Lower lobe of right lung (tissue), 2 donors: ENCODE results near the gene MB. TPM values are rescaled to one million over a fixed set of nuclear protein-coding genes. Genes with fewer than 3 reads are reported as not detected.

Experiments used
- ATAC-seq, 2 donors: fragments of 200-7000 bp; cut with Tn5 transposase; one replicate each; pipeline ENCODE4 v1.9.1; 2020 to 2022; ENCODE audit warnings: mild to moderate bottlenecking in 2 of 2, moderate library complexity in 2 of 2
- DNase-seq: peaks from one replicate; pipeline ENCODE4 v3.0.0-alpha.2; 2020
- H3K27ac ChIP-seq: fragments of 200-600 bp; one replicate; pipeline ENCODE4 v1.8.0; 2022
- H3K27me3 ChIP-seq: fragments of 200-600 bp; one replicate; pipeline ENCODE4 v1.8.0; 2022; ENCODE audit warnings: low read depth
- H3K36me3 ChIP-seq: fragments of 200-600 bp; one replicate; pipeline ENCODE4 v1.8.0; 2022; ENCODE audit warnings: mild to moderate bottlenecking
- H3K4me1 ChIP-seq: fragments of 200-600 bp; one replicate; pipeline ENCODE4 v1.8.0; 2022
- H3K4me3 ChIP-seq: fragments of 200-600 bp; one replicate; pipeline ENCODE4 v1.8.0; 2022; ENCODE audit warnings: mild to moderate bottlenecking
- H3K9me3 ChIP-seq: fragments of 200-600 bp; one replicate; pipeline ENCODE4 v1.8.0; 2022
- intact Hi-C: fragments of 100-400 bp; cut with DNase I; formaldehyde crosslinking; loops from one replicate; pipeline ENCODE4 v1.11.0; 2022
- total RNA-seq: library from RNA; stranded (reverse); fragmentation: NEBNext Ultra II Directional; extraction: Animal tissue kit (Norgen Biotek cat#: 25700); gene quantifications from one replicate; pipeline ENCODE4 v1.2.1, GENCODE V29; 2021
- TF ChIP-seq, protein P1 (sequence below): fragments of 200-600 bp; IDR thresholded peaks from one replicate; pipeline ENCODE4 v1.8.0; 2022; ENCODE audit warnings: antibody characterized with exemption, mild to moderate bottlenecking
- donor health status: DM: no; HTN: yes; CAD: no; lungs with severe emphysema.

The MB gene
- total RNA-seq, 1 donor from 2014 or later = 0.86 TPM

DNA sequence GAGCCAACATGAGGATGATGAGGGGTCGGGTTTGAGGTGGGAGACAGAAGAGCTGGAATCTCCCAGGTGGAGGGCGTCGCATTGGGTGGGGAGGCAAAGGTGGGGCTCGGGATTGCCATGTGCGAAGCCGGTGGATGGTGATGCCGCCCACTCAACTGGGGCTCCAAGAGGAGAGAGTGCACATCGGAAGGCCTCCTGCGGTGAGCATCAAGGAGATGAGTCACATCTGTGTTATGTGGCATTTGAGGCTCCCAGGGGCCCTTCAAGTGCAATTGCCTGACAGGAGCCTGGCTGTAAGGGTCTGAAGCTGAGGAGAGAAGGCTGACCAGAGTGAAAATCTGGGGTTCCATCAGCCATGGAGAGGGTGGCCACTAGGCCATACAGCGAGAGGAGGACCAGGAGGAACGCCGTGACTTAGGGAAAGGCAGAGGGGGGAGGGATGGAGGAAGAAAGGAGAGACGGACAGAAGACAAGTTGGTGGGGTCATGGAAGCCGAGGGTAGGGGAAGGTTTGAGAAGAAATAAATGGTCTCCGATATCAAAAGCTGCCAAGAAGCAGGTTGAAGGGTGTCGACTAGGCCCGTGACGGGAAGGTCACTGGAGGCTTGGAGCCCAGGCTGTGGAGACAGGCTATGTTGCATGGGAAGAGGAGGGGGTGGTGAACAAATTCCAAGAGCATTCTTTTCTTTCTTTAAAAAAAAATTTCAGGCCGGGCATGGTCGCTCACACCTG, 55.2 kb downstream of the MB start:
- Histone ChIP-seq H3K27me3 (no peaks in the 10 kb centered on the region), H3K27ac (no peak overlapping the region), H3K36me3 (no peaks in the 10 kb centered on the region), H3K4me1 (peaks cover 3% of the 10 kb centered on the region), H3K9me3 (no peaks in the 10 kb centered on the region), H3K4me3 (no peak overlapping the region)
- intact Hi-C loops = no loop called here
- no peak for ATAC-seq
- TF ChIP-seq, protein P1, sequence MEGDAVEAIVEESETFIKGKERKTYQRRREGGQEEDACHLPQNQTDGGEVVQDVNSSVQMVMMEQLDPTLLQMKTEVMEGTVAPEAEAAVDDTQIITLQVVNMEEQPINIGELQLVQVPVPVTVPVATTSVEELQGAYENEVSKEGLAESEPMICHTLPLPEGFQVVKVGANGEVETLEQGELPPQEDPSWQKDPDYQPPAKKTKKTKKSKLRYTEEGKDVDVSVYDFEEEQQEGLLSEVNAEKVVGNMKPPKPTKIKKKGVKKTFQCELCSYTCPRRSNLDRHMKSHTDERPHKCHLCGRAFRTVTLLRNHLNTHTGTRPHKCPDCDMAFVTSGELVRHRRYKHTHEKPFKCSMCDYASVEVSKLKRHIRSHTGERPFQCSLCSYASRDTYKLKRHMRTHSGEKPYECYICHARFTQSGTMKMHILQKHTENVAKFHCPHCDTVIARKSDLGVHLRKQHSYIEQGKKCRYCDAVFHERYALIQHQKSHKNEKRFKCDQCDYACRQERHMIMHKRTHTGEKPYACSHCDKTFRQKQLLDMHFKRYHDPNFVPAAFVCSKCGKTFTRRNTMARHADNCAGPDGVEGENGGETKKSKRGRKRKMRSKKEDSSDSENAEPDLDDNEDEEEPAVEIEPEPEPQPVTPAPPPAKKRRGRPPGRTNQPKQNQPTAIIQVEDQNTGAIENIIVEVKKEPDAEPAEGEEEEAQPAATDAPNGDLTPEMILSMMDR = no peak
- no peak for DNase-seq

DNA sequence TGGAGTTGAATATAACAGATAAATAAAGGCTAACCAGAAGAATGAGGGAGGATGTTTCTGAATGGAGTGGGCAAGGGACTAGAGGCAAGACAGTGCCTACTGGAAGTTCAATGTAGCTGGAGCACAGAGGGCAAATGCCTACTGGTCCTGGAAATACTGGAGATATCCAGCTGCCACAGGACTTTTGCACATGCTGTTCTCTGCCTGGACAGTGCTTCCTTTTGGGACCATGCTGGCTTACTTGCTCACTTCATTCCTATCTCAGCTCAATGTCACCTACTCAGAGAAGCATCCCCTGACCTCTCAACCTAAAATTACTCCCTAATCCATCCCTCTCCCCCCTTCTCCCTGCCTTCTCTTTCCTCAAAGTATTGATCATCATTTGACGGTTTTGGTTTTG, 56.3 kb downstream of the MB start:
- DNase-seq (no peak), ATAC-seq (no peak)
- Histone ChIP-seq H3K9me3 (no peaks in the 10 kb centered on the region), H3K27me3 (no peaks in the 10 kb centered on the region), H3K4me3 (no peak overlapping the region), H3K27ac (no peak overlapping the region), H3K36me3 (no peaks in the 10 kb centered on the region), H3K4me1 (peaks cover 3% of the 10 kb centered on the region)
- intact Hi-C loops = no loop called here
- TF ChIP-seq, protein P1 = no peak

DNA sequence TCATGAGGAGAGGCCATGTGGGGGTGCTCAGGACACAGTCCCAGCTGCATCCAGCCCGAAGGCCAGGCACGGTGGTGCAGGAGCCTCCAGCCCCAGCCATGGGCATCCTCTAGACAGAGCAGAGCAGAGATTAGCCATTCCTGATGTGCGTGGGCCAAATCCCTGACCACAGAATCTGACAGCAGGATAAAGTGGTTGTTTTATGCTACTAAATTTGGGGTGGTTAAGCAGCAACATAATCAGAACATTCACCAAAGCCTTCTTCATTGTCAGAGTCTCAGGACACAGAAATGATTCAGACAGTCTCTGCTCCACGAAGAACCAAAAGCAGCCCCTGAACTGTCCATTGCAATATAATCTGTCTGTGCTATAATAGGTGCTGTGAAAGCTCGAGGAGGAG, 56.8 kb downstream of the MB start:
- H3K4me1 ChIP-seq = peaks cover 3% of the 10 kb centered on the region
- no peaks in the 10 kb centered on the region for H3K36me3 ChIP-seq
- TF ChIP-seq, protein P1 = no peak
- no peaks in the 10 kb centered on the region for H3K9me3 ChIP-seq
- H3K4me3 ChIP-seq = no peak overlapping the region
- no peak overlapping the region for H3K27ac ChIP-seq
- DNase-seq (no peak), ATAC-seq (no peak)
- H3K27me3 ChIP-seq = no peaks in the 10 kb centered on the region
- intact Hi-C loops = no loop called here

DNA sequence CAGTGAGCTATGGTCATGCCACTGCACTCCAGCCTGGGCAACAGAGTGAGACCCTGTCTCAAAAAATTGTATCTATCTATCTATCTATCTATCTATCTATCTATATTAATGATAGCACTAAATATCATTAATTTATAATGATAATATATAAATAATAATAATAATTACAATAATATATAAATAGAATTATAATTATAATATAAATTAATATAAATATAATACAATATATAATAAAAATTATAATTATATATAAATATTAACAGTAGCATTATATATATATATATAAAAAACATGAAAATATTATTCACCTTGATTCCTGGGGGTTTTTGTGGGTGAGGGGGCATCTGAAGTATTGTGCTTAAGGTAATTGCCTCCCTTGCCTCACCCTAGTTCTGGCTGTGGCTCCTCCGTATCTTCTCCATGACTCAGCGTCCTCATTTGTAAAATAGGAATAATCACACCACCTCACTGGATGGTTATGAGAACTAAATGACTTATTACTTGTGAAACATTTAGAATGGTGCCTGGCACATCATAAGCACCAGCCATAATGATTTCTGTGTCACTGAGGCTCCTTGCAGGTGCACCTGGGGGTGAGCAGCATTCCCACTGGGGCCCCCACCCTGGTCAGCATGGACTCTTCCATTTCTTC, 57.6 kb downstream of the MB start:
- Histone ChIP-seq H3K27ac (no peak overlapping the region), H3K27me3 (no peaks in the 10 kb centered on the region), H3K4me3 (no peak overlapping the region), H3K4me1 (peaks cover 2% of the 10 kb centered on the region), H3K9me3 (no peaks in the 10 kb centered on the region), H3K36me3 (no peaks in the 10 kb centered on the region)
- TF ChIP-seq, protein P1 = no peak
- intact Hi-C loops = no loop called here
- ATAC-seq = no peak
- DNase-seq = no peak

DNA sequence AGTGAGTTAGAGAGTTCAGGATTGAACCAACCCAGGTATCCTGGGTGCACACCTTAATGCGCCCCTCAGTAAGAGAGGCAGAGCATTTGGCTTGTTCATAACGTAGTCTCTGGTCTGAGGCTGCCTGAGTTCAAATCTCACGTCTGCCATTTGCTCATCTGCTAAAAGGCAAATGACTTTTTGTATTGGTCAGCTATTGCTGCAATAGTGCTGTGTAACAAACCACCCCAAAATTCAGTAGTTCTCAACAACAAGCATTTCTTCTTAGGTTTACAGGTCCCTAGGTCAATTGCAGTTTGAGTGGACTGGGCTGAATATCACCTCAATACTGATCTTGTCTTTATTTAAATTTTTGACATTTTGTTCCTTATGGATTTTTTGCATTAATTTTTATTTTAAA, 58.4 kb downstream of the MB start:
- TF ChIP-seq, protein P1 = no peak
- H3K27me3 ChIP-seq = peaks cover 2% of the 10 kb centered on the region
- ATAC-seq (no peak), DNase-seq (no peak)
- no peaks in the 10 kb centered on the region for H3K4me1 ChIP-seq
- no peak overlapping the region for H3K27ac ChIP-seq
- H3K36me3 ChIP-seq = no peaks in the 10 kb centered on the region
- intact Hi-C loops = no loop called here
- no peak overlapping the region for H3K4me3 ChIP-seq
- H3K9me3 ChIP-seq = no peaks in the 10 kb centered on the region
